Measurements from ENCODE around the gene KRTAP1-3.

The KRTAP1-3 gene

GRCh38 chr17:41019415-41019814, 15.3 kb downstream of the KRTAP1-3 start:
- no peak overlapping the region for H3K4me3 ChIP-seq (ENCODE audit: low read depth, low read length)
- TF ChIP-seq, protein P1, sequence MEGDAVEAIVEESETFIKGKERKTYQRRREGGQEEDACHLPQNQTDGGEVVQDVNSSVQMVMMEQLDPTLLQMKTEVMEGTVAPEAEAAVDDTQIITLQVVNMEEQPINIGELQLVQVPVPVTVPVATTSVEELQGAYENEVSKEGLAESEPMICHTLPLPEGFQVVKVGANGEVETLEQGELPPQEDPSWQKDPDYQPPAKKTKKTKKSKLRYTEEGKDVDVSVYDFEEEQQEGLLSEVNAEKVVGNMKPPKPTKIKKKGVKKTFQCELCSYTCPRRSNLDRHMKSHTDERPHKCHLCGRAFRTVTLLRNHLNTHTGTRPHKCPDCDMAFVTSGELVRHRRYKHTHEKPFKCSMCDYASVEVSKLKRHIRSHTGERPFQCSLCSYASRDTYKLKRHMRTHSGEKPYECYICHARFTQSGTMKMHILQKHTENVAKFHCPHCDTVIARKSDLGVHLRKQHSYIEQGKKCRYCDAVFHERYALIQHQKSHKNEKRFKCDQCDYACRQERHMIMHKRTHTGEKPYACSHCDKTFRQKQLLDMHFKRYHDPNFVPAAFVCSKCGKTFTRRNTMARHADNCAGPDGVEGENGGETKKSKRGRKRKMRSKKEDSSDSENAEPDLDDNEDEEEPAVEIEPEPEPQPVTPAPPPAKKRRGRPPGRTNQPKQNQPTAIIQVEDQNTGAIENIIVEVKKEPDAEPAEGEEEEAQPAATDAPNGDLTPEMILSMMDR (IDR thresholded peaks at IDR 0.05; ENCODE audit: borderline replicate concordance, insufficient read depth, low read depth, low read length): no peak

DNA sequence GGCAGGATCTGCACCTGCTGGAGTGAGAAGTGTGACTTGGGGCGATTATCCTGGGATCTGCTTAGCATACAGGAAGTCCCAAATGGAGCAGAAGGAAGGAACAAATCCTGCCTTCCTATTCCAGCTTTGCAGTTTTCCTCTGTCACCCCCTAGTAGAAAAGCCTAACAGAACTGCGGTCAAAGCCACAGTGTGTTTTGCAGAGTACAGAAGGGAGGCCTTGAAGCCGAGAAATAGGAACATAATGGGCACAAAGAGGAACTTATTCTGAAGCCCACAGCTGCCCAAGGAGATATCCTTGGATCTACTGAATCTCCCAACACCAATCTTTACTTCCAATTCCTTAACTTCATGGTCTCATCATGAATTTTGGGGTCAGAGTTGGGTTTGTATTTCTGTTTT, 16.1 kb downstream of the KRTAP1-3 start:
- no peak overlapping the region for H3K4me3 ChIP-seq (ENCODE audit: low read depth, low read length)
- TF ChIP-seq, protein P1 (IDR thresholded peaks at IDR 0.05; ENCODE audit: borderline replicate concordance, insufficient read depth, low read depth, low read length): no peak

DNA sequence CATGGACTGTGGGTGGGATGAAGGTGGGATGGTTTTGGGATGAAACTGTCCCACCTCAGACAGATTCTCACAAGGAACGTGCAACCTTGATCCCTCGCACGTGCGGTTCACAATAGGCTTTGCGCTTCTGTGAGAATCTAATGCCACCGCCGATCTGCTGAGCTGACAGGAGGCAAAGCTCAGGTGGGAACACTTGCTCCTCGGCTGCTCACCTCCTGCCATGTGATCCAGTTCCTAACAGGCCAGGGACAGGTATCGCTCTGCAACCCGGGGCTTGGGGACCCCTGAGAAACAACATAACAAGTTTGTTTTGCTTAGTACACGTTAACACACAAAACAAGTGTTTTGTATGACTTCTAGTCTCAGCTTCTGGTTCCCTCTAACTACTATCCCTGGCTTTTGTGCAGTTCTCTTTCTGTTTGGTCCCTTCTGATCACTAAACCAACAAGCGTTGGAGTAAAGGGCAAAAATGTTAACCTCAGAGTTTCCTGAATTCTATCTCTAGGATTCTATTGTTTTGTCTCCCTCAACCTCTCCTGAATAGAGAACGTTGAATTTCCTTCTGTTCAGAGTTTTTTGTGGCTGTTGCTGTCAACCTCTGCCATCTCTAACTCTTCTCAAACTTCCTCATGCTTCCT, 18.0 kb downstream of the KRTAP1-3 start:
- H3K4me3 ChIP-seq (ENCODE audit: low read depth, low read length): no peak overlapping the region
- TF ChIP-seq, protein P1 (IDR thresholded peaks at IDR 0.05; ENCODE audit: borderline replicate concordance, insufficient read depth, low read depth, low read length): no peak

DNA sequence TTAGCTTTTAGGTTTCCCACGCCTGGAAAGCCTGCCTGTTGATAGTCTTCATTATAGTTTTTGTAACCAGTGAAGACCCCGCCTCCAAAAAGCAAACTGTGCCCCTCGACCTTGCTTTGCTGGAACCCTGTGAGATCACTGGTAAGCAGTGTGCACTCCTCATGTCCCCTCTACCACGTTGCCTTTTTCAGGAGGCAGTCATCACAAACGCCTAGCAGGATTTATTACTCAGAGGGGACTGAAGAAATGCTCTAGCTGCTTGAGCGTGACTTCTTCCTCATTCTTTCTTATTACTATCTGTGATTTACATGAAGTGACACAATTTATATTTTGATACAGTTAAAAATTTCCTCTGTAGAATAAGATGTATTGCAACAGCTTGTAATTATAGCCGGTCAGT, 19.2 kb downstream of the KRTAP1-3 start:
- TF ChIP-seq, protein P1 (IDR thresholded peaks at IDR 0.05; ENCODE audit: borderline replicate concordance, insufficient read depth, low read depth, low read length): no peak
- H3K4me3 ChIP-seq (ENCODE audit: low read depth, low read length): no peak overlapping the region

DNA sequence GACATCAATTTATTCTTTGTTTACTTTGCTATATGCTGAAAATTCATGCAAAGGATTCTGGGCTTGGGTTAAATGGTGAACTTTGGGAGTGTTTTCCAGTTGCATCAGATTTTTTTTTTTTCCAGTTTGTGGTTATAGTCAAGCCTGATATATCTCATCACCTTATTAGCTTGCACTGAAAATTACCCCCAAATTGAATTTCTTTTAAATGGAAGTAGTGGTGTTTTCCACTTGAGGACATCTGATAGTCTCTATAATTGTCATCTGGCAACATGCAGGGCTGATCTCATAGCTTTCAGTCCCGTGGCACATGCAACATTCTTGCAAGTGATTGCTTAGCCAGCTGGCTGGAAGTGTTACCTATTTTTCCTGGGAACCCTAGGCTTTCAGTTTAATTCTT, 21.1 kb downstream of the KRTAP1-3 start:
- TF ChIP-seq, protein P1 (IDR thresholded peaks at IDR 0.05; ENCODE audit: borderline replicate concordance, insufficient read depth, low read depth, low read length): no peak
- no peak overlapping the region for H3K4me3 ChIP-seq (ENCODE audit: low read depth, low read length)

DNA sequence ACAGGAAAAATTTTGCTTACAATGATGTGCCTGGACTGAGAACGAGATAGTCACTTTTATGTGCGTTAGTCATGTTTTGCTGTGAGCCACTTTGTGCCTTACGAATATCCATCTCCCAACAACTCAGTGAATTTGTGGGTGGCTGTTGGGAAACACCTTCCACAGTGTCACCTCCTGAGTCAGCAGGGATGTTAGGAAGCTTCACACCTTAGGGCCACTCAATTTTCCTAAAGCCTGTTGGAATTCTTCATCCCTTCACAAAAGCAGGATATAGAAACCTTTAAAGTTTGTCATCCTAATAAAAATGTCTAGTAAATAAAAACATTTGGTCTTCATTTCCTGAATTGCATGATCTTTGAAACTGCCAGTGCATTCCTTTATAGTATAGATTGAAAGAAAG, 21.5 kb downstream of the KRTAP1-3 start:
- no peak overlapping the region for H3K4me3 ChIP-seq (ENCODE audit: low read depth, low read length)
- TF ChIP-seq, protein P1 (IDR thresholded peaks at IDR 0.05; ENCODE audit: borderline replicate concordance, insufficient read depth, low read depth, low read length): no peak

- H3K4me3 ChIP-seq (ENCODE audit: low read depth, low read length): no peak overlapping the region
- TF ChIP-seq, protein P1 (IDR thresholded peaks at IDR 0.05; ENCODE audit: borderline replicate concordance, insufficient read depth, low read depth, low read length): no peak
Observed at GRCh38 chr17:41012326-41013120, 22.2 kb downstream of the KRTAP1-3 start.
